ENCODE measurements around the gene JARID2.

JARID2 gene

GRCh38 chr6:15425947-15426346, 180.1 kb downstream of the JARID2 start:
- H2BK15ac ChIP-seq (ENCODE audit: low read length), result no peak overlapping the region
- no peaks in the 10 kb centered on the region for H3K9me3 ChIP-seq (replicated peaks in 1 of 2; ENCODE audit: control insufficient read depth in 2 of 2, insufficient read depth in 1 of 2, low read depth in 1 of 2, low read length in 2 of 2)
- H2BK5ac ChIP-seq (ENCODE audit: low read length), result no peak overlapping the region
- H2AK5ac ChIP-seq (ENCODE audit: low read depth, low read length), result no peak overlapping the region
- H3K4me3 ChIP-seq (ENCODE audit: low read length in 2 of 2), result no peak overlapping the region
- H3K79me1 ChIP-seq (ENCODE audit: low read depth, low read length), result no peaks in the 10 kb centered on the region
- no peaks in the 10 kb centered on the region for H3K27me3 ChIP-seq (ENCODE audit: control insufficient read depth in 3 of 3, insufficient read depth in 3 of 3, low read depth in 1 of 3, low read length in 3 of 3)
- H4K8ac ChIP-seq (ENCODE audit: low read depth, low read length), result no peak overlapping the region
- peaks cover 0 to 19% of the 10 kb centered on the region in 2 donors for H3K36me3 ChIP-seq (replicated peaks in 1 of 2; ENCODE audit: control insufficient read depth in 2 of 2, insufficient read depth in 2 of 2, low read length in 2 of 2)
- no peak overlapping the region for H4K91ac ChIP-seq (ENCODE audit: low read depth, low read length, poor library complexity)
- H2AFZ ChIP-seq (ENCODE audit: low read length), result no peak overlapping the region
- no CpG with 5 or more reads among the region's 5 CpGs for WGBS, 2 donors (ENCODE audit: extremely low coverage in 2 of 2, insufficient read length in 2 of 2, insufficient replicate concordance in 1 of 2)
- no peak overlapping the region for H3K14ac ChIP-seq (ENCODE audit: low read length)
- no peak overlapping the region for H2BK120ac ChIP-seq (ENCODE audit: low read depth, low read length)
- no peak overlapping the region for H3K9ac ChIP-seq (ENCODE audit: low read depth, low read length, poor library complexity)
- H2BK12ac ChIP-seq (ENCODE audit: low read length), result no peak overlapping the region
- H3K18ac ChIP-seq (ENCODE audit: low read length), result no peak overlapping the region
- no peak overlapping the region for H3K4ac ChIP-seq (ENCODE audit: low read length)
- no peak for DNase-seq (ENCODE audit: low spot score)
- no peak overlapping the region for H3K23ac ChIP-seq (ENCODE audit: low read depth, low read length, poor library complexity)
- H3K27ac ChIP-seq (replicated peaks; ENCODE audit: low read length), result no peak overlapping the region
- H3K4me1 ChIP-seq (ENCODE audit: control insufficient read depth in 2 of 2, insufficient read depth in 1 of 2, low read depth in 1 of 2, low read length in 2 of 2), result peaks cover 26 to 55% of the 10 kb centered on the region in 2 donors
- H3K4me2 ChIP-seq (ENCODE audit: insufficient read depth, low read length, poor library complexity, severe bottlenecking), result no peak overlapping the region

GRCh38 chr6:15426395-15426794, 180.5 kb downstream of the JARID2 start:
- Histone ChIP-seq H3K4ac (ENCODE audit: low read length) (no peak overlapping the region), H3K9ac (ENCODE audit: low read depth, low read length, poor library complexity) (no peak overlapping the region), H2BK12ac (ENCODE audit: low read length) (no peak overlapping the region), H3K36me3 (replicated peaks in 1 of 2; ENCODE audit: control insufficient read depth in 2 of 2, insufficient read depth in 2 of 2, low read length in 2 of 2) (peaks cover 0 to 19% of the 10 kb centered on the region in 2 donors), H3K18ac (ENCODE audit: low read length) (no peak overlapping the region), H2BK5ac (ENCODE audit: low read length) (no peak overlapping the region), H3K4me2 (ENCODE audit: insufficient read depth, low read length, poor library complexity, severe bottlenecking) (no peak overlapping the region), H3K9me3 (replicated peaks in 1 of 2; ENCODE audit: control insufficient read depth in 2 of 2, insufficient read depth in 1 of 2, low read depth in 1 of 2, low read length in 2 of 2) (no peaks in the 10 kb centered on the region), H3K27me3 (ENCODE audit: control insufficient read depth in 3 of 3, insufficient read depth in 3 of 3, low read depth in 1 of 3, low read length in 3 of 3) (no peaks in the 10 kb centered on the region), H4K8ac (ENCODE audit: low read depth, low read length) (no peak overlapping the region), H2AFZ (ENCODE audit: low read length) (no peak overlapping the region), H2BK120ac (ENCODE audit: low read depth, low read length) (no peak overlapping the region), H3K23ac (ENCODE audit: low read depth, low read length, poor library complexity) (no peak overlapping the region), H3K14ac (ENCODE audit: low read length) (no peak overlapping the region), H3K4me1 (ENCODE audit: control insufficient read depth in 2 of 2, insufficient read depth in 1 of 2, low read depth in 1 of 2, low read length in 2 of 2) (peaks cover 28 to 55% of the 10 kb centered on the region in 2 donors), H3K4me3 (ENCODE audit: low read length in 2 of 2) (no peak overlapping the region), H4K91ac (ENCODE audit: low read depth, low read length, poor library complexity) (no peak overlapping the region), H2AK5ac (ENCODE audit: low read depth, low read length) (no peak overlapping the region), H2BK15ac (ENCODE audit: low read length) (no peak overlapping the region), H3K79me1 (ENCODE audit: low read depth, low read length) (no peaks in the 10 kb centered on the region), H3K27ac (replicated peaks; ENCODE audit: low read length) (no peak overlapping the region)
- no CpG with 5 or more reads among the region's 2 CpGs for WGBS, 2 donors (ENCODE audit: extremely low coverage in 2 of 2, insufficient read length in 2 of 2, insufficient replicate concordance in 1 of 2)
- no peak for DNase-seq (ENCODE audit: low spot score)

DNA sequence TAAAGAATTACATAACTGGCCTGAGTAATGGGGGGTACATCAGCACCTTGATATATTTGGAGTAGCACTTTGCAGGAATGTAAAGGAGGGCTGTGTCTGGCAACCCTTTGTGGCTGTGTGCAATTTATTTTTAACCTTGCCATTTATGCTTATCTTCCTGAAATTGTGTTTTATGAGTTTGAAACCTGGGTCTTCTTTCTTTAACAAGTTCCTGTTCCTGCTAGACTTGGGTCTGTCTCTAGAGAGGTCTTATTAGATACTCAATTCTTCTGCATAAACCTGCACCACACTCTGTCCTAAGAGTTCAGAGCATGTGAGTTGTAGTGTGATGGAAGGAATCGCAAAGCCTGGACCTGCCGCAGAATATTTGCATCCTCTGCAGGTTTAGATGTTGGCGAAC, 181.0 kb downstream of the JARID2 start:
- Histone ChIP-seq H3K14ac (ENCODE audit: low read length) (no peak overlapping the region), H2BK12ac (ENCODE audit: low read length) (no peak overlapping the region), H3K4me3 (ENCODE audit: low read length in 2 of 2) (no peak overlapping the region), H3K36me3 (replicated peaks in 1 of 2; ENCODE audit: control insufficient read depth in 2 of 2, insufficient read depth in 2 of 2, low read length in 2 of 2) (peaks cover 0 to 19% of the 10 kb centered on the region in 2 donors), H2AK5ac (ENCODE audit: low read depth, low read length) (no peak overlapping the region), H3K4me2 (ENCODE audit: insufficient read depth, low read length, poor library complexity, severe bottlenecking) (no peak overlapping the region), H3K9ac (ENCODE audit: low read depth, low read length, poor library complexity) (no peak overlapping the region), H3K27ac (replicated peaks; ENCODE audit: low read length) (no peak overlapping the region), H3K23ac (ENCODE audit: low read depth, low read length, poor library complexity) (no peak overlapping the region), H4K91ac (ENCODE audit: low read depth, low read length, poor library complexity) (no peak overlapping the region), H3K79me1 (ENCODE audit: low read depth, low read length) (no peaks in the 10 kb centered on the region), H2BK5ac (ENCODE audit: low read length) (no peak overlapping the region), H2BK120ac (ENCODE audit: low read depth, low read length) (no peak overlapping the region), H4K8ac (ENCODE audit: low read depth, low read length) (no peak overlapping the region), H3K18ac (ENCODE audit: low read length) (no peak overlapping the region), H3K4me1 (ENCODE audit: control insufficient read depth in 2 of 2, insufficient read depth in 1 of 2, low read depth in 1 of 2, low read length in 2 of 2) (peaks cover 30 to 52% of the 10 kb centered on the region in 2 donors), H3K4ac (ENCODE audit: low read length) (no peak overlapping the region), H3K27me3 (ENCODE audit: control insufficient read depth in 3 of 3, insufficient read depth in 3 of 3, low read depth in 1 of 3, low read length in 3 of 3) (no peaks in the 10 kb centered on the region), H3K9me3 (replicated peaks in 1 of 2; ENCODE audit: control insufficient read depth in 2 of 2, insufficient read depth in 1 of 2, low read depth in 1 of 2, low read length in 2 of 2) (no peaks in the 10 kb centered on the region), H2BK15ac (ENCODE audit: low read length) (no peak overlapping the region), H2AFZ (ENCODE audit: low read length) (no peak overlapping the region)
- WGBS, 2 donors (ENCODE audit: extremely low coverage in 2 of 2, insufficient read length in 2 of 2, insufficient replicate concordance in 1 of 2), result no CpG with 5 or more reads among the region's 3 CpGs
- DNase-seq (ENCODE audit: low spot score), result no peak

GRCh38 chr6:15427331-15428070, 181.6 kb downstream of the JARID2 start:
- Histone ChIP-seq H2BK5ac (ENCODE audit: low read length) (no peak overlapping the region), H3K27ac (replicated peaks; ENCODE audit: low read length) (no peak overlapping the region), H4K91ac (ENCODE audit: low read depth, low read length, poor library complexity) (no peak overlapping the region), H3K4me3 (ENCODE audit: low read length in 2 of 2) (no peak overlapping the region), H3K14ac (ENCODE audit: low read length) (no peak overlapping the region), H4K8ac (ENCODE audit: low read depth, low read length) (no peak overlapping the region), H3K79me1 (ENCODE audit: low read depth, low read length) (no peaks in the 10 kb centered on the region), H2AK5ac (ENCODE audit: low read depth, low read length) (no peak overlapping the region), H3K9ac (ENCODE audit: low read depth, low read length, poor library complexity) (no peak overlapping the region), H3K23ac (ENCODE audit: low read depth, low read length, poor library complexity) (no peak overlapping the region), H2BK15ac (ENCODE audit: low read length) (no peak overlapping the region), H3K27me3 (ENCODE audit: control insufficient read depth in 3 of 3, insufficient read depth in 3 of 3, low read depth in 1 of 3, low read length in 3 of 3) (no peaks in the 10 kb centered on the region), H2BK12ac (ENCODE audit: low read length) (no peak overlapping the region), H3K36me3 (replicated peaks in 1 of 2; ENCODE audit: control insufficient read depth in 2 of 2, insufficient read depth in 2 of 2, low read length in 2 of 2) (peaks cover 0 to 19% of the 10 kb centered on the region in 2 donors), H3K4ac (ENCODE audit: low read length) (no peak overlapping the region), H3K9me3 (replicated peaks in 1 of 2; ENCODE audit: control insufficient read depth in 2 of 2, insufficient read depth in 1 of 2, low read depth in 1 of 2, low read length in 2 of 2) (no peaks in the 10 kb centered on the region), H3K4me1 (ENCODE audit: control insufficient read depth in 2 of 2, insufficient read depth in 1 of 2, low read depth in 1 of 2, low read length in 2 of 2) (peaks cover 29 to 50% of the 10 kb centered on the region in 2 donors), H2AFZ (ENCODE audit: low read length) (no peak overlapping the region), H2BK120ac (ENCODE audit: low read depth, low read length) (no peak overlapping the region), H3K4me2 (ENCODE audit: insufficient read depth, low read length, poor library complexity, severe bottlenecking) (no peak overlapping the region), H3K18ac (ENCODE audit: low read length) (no peak overlapping the region)
- DNase-seq (ENCODE audit: low spot score), result no peak
- no CpG with 5 or more reads among the region's 5 CpGs for WGBS, 2 donors (ENCODE audit: extremely low coverage in 2 of 2, insufficient read length in 2 of 2, insufficient replicate concordance in 1 of 2)

Data from neuronal stem cell (in vitro differentiated cells).